ENCODE results near the gene SYCE1. TPM values are rescaled to one million over a fixed set of nuclear protein-coding genes. Genes with fewer than 3 reads are reported as not detected.

SYCE1 gene
- total RNA-seq, 1 experiment from 2014 or later = not detected

GRCh38 chr10:133511907-133512528 lies 53.4 kb downstream of the SYCE1 start:
- Histone ChIP-seq H3K27me3 (ENCODE audit: control insufficient read depth, insufficient read depth, low read length) (no peaks in the 10 kb centered on the region), H3K36me3 (replicated peaks; ENCODE audit: control insufficient read depth, insufficient read depth, low read length) (no peaks in the 10 kb centered on the region), H3K4me3 (ENCODE audit: insufficient read depth, low read depth, low read length) (no peak overlapping the region)
- DNase-seq = no peak

GRCh38 chr10:133511408-133511807 lies 54.0 kb downstream of the SYCE1 start:
- H3K4me3 ChIP-seq (ENCODE audit: insufficient read depth, low read depth, low read length) = no peak overlapping the region
- H3K36me3 ChIP-seq (replicated peaks; ENCODE audit: control insufficient read depth, insufficient read depth, low read length) = no peaks in the 10 kb centered on the region
- no peak for DNase-seq
- H3K27me3 ChIP-seq (ENCODE audit: control insufficient read depth, insufficient read depth, low read length) = no peaks in the 10 kb centered on the region

GRCh38 chr10:133509700-133510099 lies 55.7 kb downstream of the SYCE1 start:
- H3K4me3 ChIP-seq (ENCODE audit: insufficient read depth, low read depth, low read length) = no peak overlapping the region
- H3K27me3 ChIP-seq (ENCODE audit: control insufficient read depth, insufficient read depth, low read length) = no peaks in the 10 kb centered on the region
- no peaks in the 10 kb centered on the region for H3K36me3 ChIP-seq (replicated peaks; ENCODE audit: control insufficient read depth, insufficient read depth, low read length)
- no peak for DNase-seq

Other genes with a start within 250 kb of the SYCE1 start
- gene CALY, start 228.7 kb downstream of the SYCE1 start, total RNA-seq (2014; rRNA removed; shearing (Covaris generic)) = 2.2 TPM in 1 of 2 replicates, not detected in the other
- not detected in 2 replicates for gene PRAP1, start 218.2 kb downstream of the SYCE1 start, total RNA-seq (2014; rRNA removed; shearing (Covaris generic))
- 27.2 and 50.5 TPM in 2 replicates for gene FUOM, start 207.6 kb downstream of the SYCE1 start, total RNA-seq (2014; rRNA removed; shearing (Covaris generic))
- 88.2 and 108 TPM in 2 replicates for gene ECHS1, start 192.2 kb downstream of the SYCE1 start, total RNA-seq (2014; rRNA removed; shearing (Covaris generic))
- 1.3 and 4.1 TPM in 2 replicates for gene PAOX, start 186.3 kb downstream of the SYCE1 start, total RNA-seq (2014; rRNA removed; shearing (Covaris generic))
- 31.5 and 52.6 TPM in 2 replicates for gene MTG1, start 171.4 kb downstream of the SYCE1 start, total RNA-seq (2014; rRNA removed; shearing (Covaris generic))
- gene SPRN, start 141.0 kb downstream of the SYCE1 start, total RNA-seq (2014; rRNA removed; shearing (Covaris generic)) = 0.18 TPM in 1 of 2 replicates, not detected in the other
- gene SCART1, start 111.6 kb downstream of the SYCE1 start, total RNA-seq (2014; rRNA removed; shearing (Covaris generic)) = 0.03 and 0.44 TPM in 2 replicates
- gene CYP2E1, start 38.2 kb downstream of the SYCE1 start, total RNA-seq (2014; rRNA removed; shearing (Covaris generic)) = 0.90 and 1.2 TPM in 2 replicates
- gene FRG2B, start 61.2 kb upstream of the SYCE1 start, total RNA-seq (2014; rRNA removed; shearing (Covaris generic)) = 0.45 TPM in 1 of 2 replicates, not detected in the other

Data from H7 (cell line).